Esophagus muscularis mucosa (tissue), 4 donors: Measurements from ENCODE around the gene MMUT.

Experiments
- EP300 ChIP-seq: sonication (generic); formaldehyde crosslinking; IDR thresholded peaks from one replicate; pipeline ENCODE4 v1.6.1; 2017; ENCODE audit warnings: antibody characterized with exemption
- POLR2A ChIP-seq: fragments of 450-650 bp; IDR thresholded peaks from one replicate; pipeline ENCODE4 v1.6.1; 2017; ENCODE audit warnings: antibody characterized with exemption, moderate library complexity, mild to moderate bottlenecking, low read depth
- POLR2AphosphoS5 ChIP-seq, 2 donors: sonication (generic); formaldehyde crosslinking; IDR thresholded peaks; one replicate each; pipeline ENCODE4 v1.6.1; 2017; ENCODE audit warnings: antibody characterized with exemption in 2 of 2
- TF ChIP-seq, protein P1 (sequence below), 3 experiments: fragments of 200-600 bp in 2 of 3; fragments of 450-650 bp in 1 of 3; sonication (generic) in 2 of 3; IDR thresholded peaks; one replicate each; pipeline ENCODE4 v1.5.1; 2017 to 2019; ENCODE audit warnings: antibody characterized with exemption in 3 of 3, mild to moderate bottlenecking in 2 of 3, moderate library complexity in 1 of 3

DNA sequence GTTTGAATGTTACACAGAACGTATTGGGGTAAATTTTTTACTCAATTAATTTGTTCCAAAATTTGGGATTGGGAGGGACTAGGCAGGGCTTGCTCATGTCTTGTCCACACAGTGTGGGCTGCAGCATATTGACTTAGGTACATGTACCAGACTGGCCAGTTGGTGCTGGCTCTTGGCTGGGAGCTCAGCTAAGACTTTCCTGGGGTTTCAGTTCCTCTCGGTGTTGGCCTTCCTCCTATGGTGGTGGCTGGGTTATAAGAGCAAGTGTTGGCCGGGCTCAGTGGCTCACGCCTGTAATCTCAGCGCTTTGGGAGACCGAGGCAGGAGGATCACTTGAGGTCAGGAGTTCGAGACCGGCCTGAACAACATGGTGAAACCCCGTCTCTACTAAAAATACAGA, 5.0 kb upstream of the MMUT start:
- TF ChIP-seq, protein P1, sequence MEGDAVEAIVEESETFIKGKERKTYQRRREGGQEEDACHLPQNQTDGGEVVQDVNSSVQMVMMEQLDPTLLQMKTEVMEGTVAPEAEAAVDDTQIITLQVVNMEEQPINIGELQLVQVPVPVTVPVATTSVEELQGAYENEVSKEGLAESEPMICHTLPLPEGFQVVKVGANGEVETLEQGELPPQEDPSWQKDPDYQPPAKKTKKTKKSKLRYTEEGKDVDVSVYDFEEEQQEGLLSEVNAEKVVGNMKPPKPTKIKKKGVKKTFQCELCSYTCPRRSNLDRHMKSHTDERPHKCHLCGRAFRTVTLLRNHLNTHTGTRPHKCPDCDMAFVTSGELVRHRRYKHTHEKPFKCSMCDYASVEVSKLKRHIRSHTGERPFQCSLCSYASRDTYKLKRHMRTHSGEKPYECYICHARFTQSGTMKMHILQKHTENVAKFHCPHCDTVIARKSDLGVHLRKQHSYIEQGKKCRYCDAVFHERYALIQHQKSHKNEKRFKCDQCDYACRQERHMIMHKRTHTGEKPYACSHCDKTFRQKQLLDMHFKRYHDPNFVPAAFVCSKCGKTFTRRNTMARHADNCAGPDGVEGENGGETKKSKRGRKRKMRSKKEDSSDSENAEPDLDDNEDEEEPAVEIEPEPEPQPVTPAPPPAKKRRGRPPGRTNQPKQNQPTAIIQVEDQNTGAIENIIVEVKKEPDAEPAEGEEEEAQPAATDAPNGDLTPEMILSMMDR (IDR thresholded peaks at IDR 0.05): no peak
- TF ChIP-seq POLR2AphosphoS5 (IDR thresholded peaks at IDR 0.05) (no peak), EP300 (no peak), POLR2A (no peak)
